Liver (tissue), 9 donors: ENCODE results near the gene MRPS18A. TPM values are rescaled to one million over a fixed set of nuclear protein-coding genes. Genes with fewer than 3 reads are reported as not detected.

Experiments used
- DNase-seq: peaks from one replicate; pipeline ENCODE4 v3.0.0-alpha.2; 2017; ENCODE audit warnings: low spot score
- H3K27ac ChIP-seq, 2 donors: one replicate each; pipeline ENCODE4 v1.7.0; 2013; ENCODE audit warnings: inconsistent platforms in 2 of 2, low read length in 2 of 2, control low read depth in 1 of 2, low read depth in 1 of 2, mild to moderate bottlenecking in 1 of 2
- H3K27me3 ChIP-seq, 4 donors: one replicate each; pipeline versions ENCODE4 v1.6.1 to v1.7.0; 2013; ENCODE audit warnings: low read length in 3 of 4, inconsistent platforms in 1 of 4, mild to moderate bottlenecking in 1 of 4, moderate library complexity in 1 of 4; ENCODE audit not compliant: control insufficient read depth in 4 of 4, insufficient read depth in 4 of 4
- H3K36me3 ChIP-seq, 4 donors: one replicate each; pipeline versions ENCODE4 v1.6.1 to v1.7.0; 2013; ENCODE audit warnings: low read length in 3 of 4, mild to moderate bottlenecking in 3 of 4, low read depth in 1 of 4, moderate library complexity in 1 of 4; ENCODE audit not compliant: control insufficient read depth in 4 of 4, insufficient read depth in 3 of 4
- H3K4me1 ChIP-seq, 4 donors: one replicate each; pipeline versions ENCODE4 v1.6.1 to v1.7.0; 2013; ENCODE audit warnings: low read length in 3 of 4, mild to moderate bottlenecking in 3 of 4, moderate library complexity in 1 of 4; ENCODE audit not compliant: control insufficient read depth in 4 of 4, insufficient read depth in 4 of 4
- H3K4me3 ChIP-seq, 3 donors: one replicate each; pipeline versions ENCODE4 v1.6.1 to v1.7.0; 2013; ENCODE audit warnings: low read length in 3 of 3, control low read depth in 1 of 3, low read depth in 1 of 3, mild to moderate bottlenecking in 1 of 3
- H3K9ac ChIP-seq, 2 donors: one replicate each; pipeline ENCODE4 v1.7.0; 2013; ENCODE audit warnings: low read length in 2 of 2, mild to moderate bottlenecking in 2 of 2, moderate library complexity in 2 of 2, control low read depth in 1 of 2, low read depth in 1 of 2
- H3K9me3 ChIP-seq, 4 donors: one replicate each; pipeline versions ENCODE4 v1.6.1 to v1.7.0; 2013; ENCODE audit warnings: low read length in 3 of 4; ENCODE audit not compliant: control insufficient read depth in 4 of 4
- CTCF ChIP-seq: fragments of 150-350 bp; IDR thresholded peaks from 2 replicates; pipeline ENCODE4 v1.5.1; 2017; ENCODE audit warnings: improper control_type of control experiment, low read depth, low read length; ENCODE audit not compliant: missing input control
- EGR1 ChIP-seq, 2 donors: IDR thresholded peaks; 2 replicates each; pipeline ENCODE4 v1.6.1; 2016 to 2018; ENCODE audit warnings: antibody characterized with exemption in 2 of 2, low read depth in 2 of 2
- HNF4A ChIP-seq, 2 donors: conservative IDR thresholded peaks; 2 replicates each; pipeline ENCODE4 v1.6.1; 2016; ENCODE audit warnings: antibody characterized with exemption in 2 of 2, mild to moderate bottlenecking in 2 of 2
- HNF4G ChIP-seq: IDR thresholded peaks from 2 replicates; pipeline ENCODE4 v1.6.1; 2016; ENCODE audit warnings: antibody characterized with exemption
- NR2F2 ChIP-seq: IDR thresholded peaks from 2 replicates; pipeline ENCODE4 v1.6.1; 2016; ENCODE audit warnings: antibody characterized with exemption
- REST ChIP-seq: IDR thresholded peaks from 2 replicates; pipeline ENCODE4 v1.6.1; 2016; ENCODE audit warnings: antibody characterized with exemption, mild to moderate bottlenecking
- SP1 ChIP-seq: IDR thresholded peaks from 2 replicates; pipeline ENCODE4 v1.6.1; 2018; ENCODE audit warnings: antibody characterized with exemption, mild to moderate bottlenecking
- TAF1 ChIP-seq: conservative IDR thresholded peaks from 2 replicates; pipeline ENCODE4 v1.6.1; 2016; ENCODE audit warnings: antibody characterized with exemption, mild to moderate bottlenecking
- YY1 ChIP-seq: IDR thresholded peaks from 2 replicates; pipeline ENCODE4 v1.6.1; 2016; ENCODE audit warnings: antibody characterized with exemption, mild to moderate bottlenecking
- ZBTB33 ChIP-seq: IDR thresholded peaks from 2 replicates; pipeline ENCODE4 v1.6.1; 2016; ENCODE audit warnings: antibody characterized with exemption
- WGBS: extraction: QIAGEN DNeasy Blood & Tissue Kit; methylation state at CpG from one replicate; pipeline ENCODE4 v1.1.7; 2013; 5-methylcytosine and 5-hydroxymethylcytosine counted together
- polyA plus RNA-seq, 2 donors: library from polyadenylated mRNA; stranded (reverse) in 1 of 2; unstranded in 1 of 2; fragments of 200-250 nt in 1 of 2; fragments of >200 nt in 1 of 2; fragmentation: Nextera tagmentation in 1 of 2; extraction: Ambion mirVana in 1 of 2; gene quantifications; one replicate each; pipeline versions ENCODE4 v1.2.1 to v1.2.3, GENCODE V29; 2013 to 2015
- total RNA-seq, 2 donors: library from RNA; depleted of rRNA; stranded (reverse); fragments of >200 nt; gene quantifications; one replicate each; pipeline ENCODE4 v1.2.3, GENCODE V29; 2014
- donor health status: healthy.
- donor health status: healthy.
- donor health status: healthy.
- donor health status: healthy.
- donor health status: healthy.

Gene MRPS18A
- total and polyA plus RNA-seq, 4 donors, result 21.5 to 50.5 (median 35.0) TPM

- no peak overlapping the region for H3K27ac ChIP-seq
- H3K9me3 ChIP-seq, result no peaks in the 10 kb centered on the region
- no peak overlapping the region for H3K9ac ChIP-seq
- no peak overlapping the region for H3K4me3 ChIP-seq
- TF ChIP-seq TAF1 (no peak), YY1 (no peak), CTCF (no peak), HNF4A (conservative IDR thresholded peaks at IDR 0.05) (no peak), SP1 (no peak), HNF4G (no peak)
- no peaks in the 10 kb centered on the region for H3K27me3 ChIP-seq
- 84% methylated on average over 8 of the region's 8 CpGs for WGBS
- peaks cover 0 to 26% (median 10%) of the 10 kb centered on the region in 4 donors for H3K36me3 ChIP-seq
- H3K4me1 ChIP-seq, result peaks cover 0 to 17% (median 14%) of the 10 kb centered on the region in 4 donors
- no peak for DNase-seq
These were observed 4.7 kb downstream of the MRPS18A start for GRCh38 chr6:43682724-43683429.

GRCh38 chr6:43681303-43681702 lies 6.3 kb downstream of the MRPS18A start:
- H3K4me3 ChIP-seq, result no peak overlapping the region
- no peaks in the 10 kb centered on the region for H3K9me3 ChIP-seq
- peaks cover 5 to 39% (median 19%) of the 10 kb centered on the region in 4 donors for H3K36me3 ChIP-seq
- DNase-seq, result no peak
- WGBS, result 89% methylated on average over 5 of the region's 5 CpGs
- H3K9ac ChIP-seq, result no peak overlapping the region
- H3K4me1 ChIP-seq, result peaks cover 0 to 8% (median 4%) of the 10 kb centered on the region in 4 donors
- no peaks in the 10 kb centered on the region for H3K27me3 ChIP-seq
- no peak overlapping the region for H3K27ac ChIP-seq
- TF ChIP-seq NR2F2, result no peak
- TF ChIP-seq REST, result no peak
- TF ChIP-seq ZBTB33, result no peak
- no peak for TF ChIP-seq EGR1 (IDR thresholded peaks at IDR 0.05; ENCODE audit: low read depth in 2 of 2)
- TF ChIP-seq HNF4A (conservative IDR thresholded peaks at IDR 0.05), result no peak
- no peak for TF ChIP-seq CTCF
